Fibroblast of skin of right quadriceps (primary cell): ENCODE results near the gene GMPPB.
"Not testable (repeated sequence)": the region's sequence is repeated elsewhere in the genome, so short reads cannot be mapped to it uniquely, and the experiment has no call there.

Experiments
- DNase-seq: peaks from one replicate; pipeline ENCODE4 v3.0.0-alpha.2; 2013

Gene GMPPB

GRCh38 chr3:49723628-49724551 lies at the start of gene GMPPB:
TSS of gene GMPPB (minus strand) at chr3:49723951. CDS start at chr3:49723726, 225 bp downstream.
- peak; percentile 95 for DNase-seq

- DNase-seq: no peak
These were observed 49.0 kb upstream of the GMPPB start for GRCh38 chr3:49772703-49773102.

GRCh38 chr3:49771340-49771938 lies 47.7 kb upstream of the GMPPB start:
- no peak for DNase-seq

- no peak for DNase-seq
These were observed 46.2 kb upstream of the GMPPB start for GRCh38 chr3:49769926-49770325.

GRCh38 chr3:49769286-49769915 lies 45.6 kb upstream of the GMPPB start:
- DNase-seq: no peak

- no peak for DNase-seq
These were observed 40.2 kb upstream of the GMPPB start for GRCh38 chr3:49763981-49764380.

GRCh38 chr3:49761661-49762060 lies 37.9 kb upstream of the GMPPB start:
- no peak for DNase-seq

- DNase-seq: no peak
These were observed 35.5 kb upstream of the GMPPB start for GRCh38 chr3:49759226-49759625.

- no peak for DNase-seq
These were observed 33.4 kb upstream of the GMPPB start for GRCh38 chr3:49757197-49757596.

GRCh38 chr3:49756036-49756435 lies 32.3 kb upstream of the GMPPB start:
- no peak for DNase-seq

- no peak for DNase-seq
These were observed 30.8 kb upstream of the GMPPB start for GRCh38 chr3:49754536-49754935.

- no peak for DNase-seq
These were observed 27.8 kb upstream of the GMPPB start for GRCh38 chr3:49751501-49751900.

GRCh38 chr3:49750056-49750455 lies 26.3 kb upstream of the GMPPB start:
- DNase-seq: no peak

- not testable (repeated sequence) for DNase-seq
These were observed 25.1 kb upstream of the GMPPB start for GRCh38 chr3:49748874-49749273.

GRCh38 chr3:49747792-49748480 lies 24.2 kb upstream of the GMPPB start:
- peak; percentile 23 for DNase-seq

GRCh38 chr3:49745986-49746385 lies 22.2 kb upstream of the GMPPB start:
- DNase-seq: no peak

GRCh38 chr3:49740427-49740826 lies 16.7 kb upstream of the GMPPB start:
- DNase-seq: no peak

- DNase-seq: no peak
These were observed 14.4 kb upstream of the GMPPB start for GRCh38 chr3:49738067-49738713.

GRCh38 chr3:49734752-49735151 lies 11.0 kb upstream of the GMPPB start:
- DNase-seq: no peak

GRCh38 chr3:49733551-49733950 lies 9.8 kb upstream of the GMPPB start:
- no peak for DNase-seq

- DNase-seq: no peak
These were observed 8.8 kb upstream of the GMPPB start for GRCh38 chr3:49732597-49732996.

- DNase-seq: no peak
These were observed 6.3 kb upstream of the GMPPB start for GRCh38 chr3:49729966-49730609.
